COLO668 (cell line): ENCODE results near the gene NNAT.
"Not testable (repeated sequence)": the region's sequence is repeated elsewhere in the genome, so short reads cannot be mapped to it uniquely, and the experiment has no call there.

Experiments used
- DNase-seq: peaks from one replicate; lab custom pipeline; 2025; ENCODE audit not compliant: unreplicated experiment; lab: John Stamatoyannopoulos, UW

The NNAT gene, protein sequence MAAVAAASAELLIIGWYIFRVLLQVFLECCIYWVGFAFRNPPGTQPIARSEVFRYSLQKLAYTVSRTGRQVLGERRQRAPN

DNA sequence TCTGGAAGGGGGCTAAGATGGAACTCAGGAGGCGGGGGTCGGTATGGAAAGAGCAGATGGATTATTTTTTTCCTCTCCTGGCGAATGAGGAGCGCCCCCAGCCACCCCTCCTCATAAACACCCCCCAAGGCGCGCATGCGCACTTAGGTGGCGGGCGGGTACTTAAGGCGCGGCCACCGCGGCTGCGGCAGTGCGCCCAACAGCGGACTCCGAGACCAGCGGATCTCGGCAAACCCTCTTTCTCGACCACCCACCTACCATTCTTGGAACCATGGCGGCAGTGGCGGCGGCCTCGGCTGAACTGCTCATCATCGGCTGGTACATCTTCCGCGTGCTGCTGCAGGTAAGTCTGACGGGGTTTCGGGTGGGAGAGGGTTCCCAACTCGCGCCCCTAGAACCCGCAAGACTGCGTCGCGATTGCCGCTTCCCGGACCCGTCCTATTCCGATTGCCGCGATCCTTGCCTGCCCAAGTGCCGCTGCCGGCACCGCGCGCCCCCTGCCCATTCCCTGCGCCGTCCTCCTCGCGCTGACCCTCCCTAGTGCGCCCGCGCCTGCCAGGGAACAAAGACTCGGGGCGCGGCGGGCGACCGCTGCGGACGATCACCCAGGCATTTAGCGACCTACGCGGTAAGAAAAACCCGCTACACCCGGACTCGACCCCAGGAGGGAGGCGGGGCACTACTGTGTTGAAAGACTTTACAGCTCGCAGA, at the start of gene NNAT:
Gene NNAT, plus strand, starts transcription at position 190 of the 711 bp plus-strand sequence. Its CDS starts 82 bp downstream, at position 272.
- no peak for DNase-seq

DNA sequence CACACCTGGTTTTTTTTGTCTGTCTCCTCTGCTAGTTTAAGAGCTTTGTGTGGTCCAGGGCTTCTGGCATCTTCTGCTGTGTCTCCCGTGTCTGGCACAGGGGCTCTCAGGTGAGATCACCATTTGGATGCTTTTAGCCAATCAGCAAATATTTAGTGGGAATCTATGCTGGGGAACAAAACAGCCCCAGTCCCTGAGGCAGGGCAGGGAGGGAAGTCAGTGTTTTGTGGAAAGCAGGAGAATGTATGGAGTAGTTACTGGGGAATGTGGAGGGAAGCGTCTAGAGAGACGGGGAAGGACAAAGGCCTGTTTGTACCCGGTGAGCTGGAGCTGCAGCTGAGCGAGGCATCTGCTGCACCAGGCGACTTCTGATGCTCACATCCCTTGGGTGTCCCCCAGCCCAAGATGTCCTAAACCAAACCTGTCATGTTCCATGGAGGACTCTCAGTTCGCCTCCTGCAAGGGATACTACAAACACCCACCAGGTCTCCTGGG, 49.3 kb upstream of the NNAT start:
- DNase-seq, result no peak

DNA sequence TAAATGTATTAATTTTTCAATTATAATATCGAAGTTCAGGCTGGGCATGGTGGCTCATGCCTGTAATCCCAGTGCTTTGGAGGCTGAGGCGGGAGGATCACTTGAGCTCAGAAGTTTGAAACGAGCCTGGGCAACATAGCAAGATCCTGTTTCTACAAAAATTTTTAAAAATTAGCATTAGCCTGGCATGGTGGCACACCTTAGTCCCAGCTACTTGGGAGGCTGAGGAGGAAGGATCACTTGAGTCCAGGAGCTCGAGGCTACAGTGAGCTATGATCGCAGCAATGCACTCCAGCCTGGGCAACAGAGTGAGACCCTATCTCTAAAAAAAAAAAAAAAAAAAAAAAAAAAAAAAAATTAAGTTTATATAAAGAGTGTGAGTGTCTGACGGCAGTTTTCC, 48.6 kb upstream of the NNAT start:
- not testable (repeated sequence) for DNase-seq

DNA sequence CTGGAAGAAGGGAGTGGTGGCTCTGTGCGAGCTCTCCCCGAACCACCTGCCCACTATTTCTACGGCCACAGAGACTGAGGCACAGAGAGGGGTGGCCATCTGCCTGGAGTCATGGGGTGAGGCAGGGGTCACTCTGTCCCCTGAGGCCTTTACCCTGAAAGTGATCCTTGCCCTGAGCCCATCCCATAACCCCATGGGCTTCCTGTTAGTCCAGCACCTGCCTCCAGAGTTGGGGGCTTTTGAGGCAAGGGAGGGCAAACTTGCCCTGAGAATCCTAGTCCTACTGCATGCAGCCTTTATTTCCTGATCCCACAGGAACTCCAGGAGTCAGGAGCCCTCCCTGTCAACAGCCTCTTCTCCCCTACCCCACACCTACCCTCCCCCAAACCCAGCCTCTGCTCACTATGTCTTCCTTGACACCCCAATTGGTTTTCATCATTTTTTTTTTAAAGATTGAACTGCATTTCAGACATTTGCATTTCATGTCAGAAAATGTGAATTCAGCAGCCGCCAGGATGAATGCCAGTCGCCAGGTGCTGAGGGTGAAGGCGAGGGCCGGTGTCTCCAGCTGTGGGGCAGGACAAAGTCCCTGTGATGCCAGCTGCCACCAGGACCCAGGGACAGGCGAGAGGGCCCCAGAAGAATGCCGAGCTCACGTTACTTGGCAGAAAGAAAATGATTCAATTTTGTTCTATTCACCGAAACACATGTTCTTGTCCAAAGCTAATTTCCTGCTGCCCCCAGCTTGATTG, 47.6 kb upstream of the NNAT start:
- peak; percentile 74 for DNase-seq

DNA sequence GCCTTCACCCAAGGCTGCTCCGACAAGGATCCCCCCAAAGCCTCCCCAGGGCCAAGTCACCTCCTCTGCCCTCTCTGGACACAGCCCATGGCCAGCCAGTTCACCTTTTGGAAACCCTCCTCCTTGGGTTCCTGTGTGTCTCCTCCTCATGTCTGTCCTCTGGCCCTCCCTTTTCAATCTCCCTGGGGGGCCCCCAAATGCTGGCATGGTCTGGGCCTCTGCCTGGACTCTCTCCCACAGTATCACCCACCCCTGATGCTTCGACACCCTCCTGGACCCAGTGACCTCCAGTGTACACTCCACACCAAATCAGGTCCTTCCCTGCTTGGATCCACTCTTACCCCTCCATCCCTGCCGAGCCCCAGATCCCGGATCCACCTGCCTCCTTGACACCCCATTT, 46.7 kb upstream of the NNAT start:
- no peak for DNase-seq

DNA sequence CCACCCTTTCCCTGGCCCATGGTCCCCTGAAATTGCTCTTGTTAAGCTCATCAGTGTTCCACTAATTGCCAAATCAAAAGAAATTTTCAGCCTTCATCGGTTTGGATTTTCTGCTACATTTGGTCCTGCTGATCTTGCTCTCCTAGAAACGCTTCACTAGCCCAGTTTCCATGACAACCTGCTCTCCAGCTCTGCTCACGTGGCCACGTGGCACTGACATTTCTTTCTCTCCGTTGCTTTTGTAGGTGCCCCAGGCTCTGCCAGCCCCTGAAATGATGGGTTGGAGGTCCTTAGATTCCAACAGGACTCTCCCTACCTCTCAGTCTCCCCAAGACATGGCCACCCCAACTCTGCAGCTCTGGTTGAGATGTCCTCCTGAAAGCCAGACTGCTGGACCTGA, 45.8 kb upstream of the NNAT start:
- no peak for DNase-seq

DNA sequence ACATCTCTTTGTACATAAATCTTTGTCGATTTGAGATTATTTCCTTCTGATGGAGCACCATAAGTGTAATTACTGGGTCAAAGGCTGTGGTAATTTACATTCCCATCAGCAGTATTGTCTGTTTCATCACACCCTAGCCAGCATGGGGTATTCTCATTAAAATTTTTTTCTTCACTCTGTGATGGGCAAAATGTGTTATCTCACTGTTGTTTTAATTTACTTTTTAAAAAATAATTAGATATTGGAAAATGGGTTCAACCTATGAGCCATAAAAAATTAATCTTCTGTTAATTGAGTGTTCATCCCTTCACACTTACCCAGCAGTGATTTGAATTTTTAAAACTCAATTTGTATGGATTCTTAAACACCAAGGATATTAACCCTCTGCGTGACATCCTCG, 44.0 kb upstream of the NNAT start:
- DNase-seq, result no peak

DNA sequence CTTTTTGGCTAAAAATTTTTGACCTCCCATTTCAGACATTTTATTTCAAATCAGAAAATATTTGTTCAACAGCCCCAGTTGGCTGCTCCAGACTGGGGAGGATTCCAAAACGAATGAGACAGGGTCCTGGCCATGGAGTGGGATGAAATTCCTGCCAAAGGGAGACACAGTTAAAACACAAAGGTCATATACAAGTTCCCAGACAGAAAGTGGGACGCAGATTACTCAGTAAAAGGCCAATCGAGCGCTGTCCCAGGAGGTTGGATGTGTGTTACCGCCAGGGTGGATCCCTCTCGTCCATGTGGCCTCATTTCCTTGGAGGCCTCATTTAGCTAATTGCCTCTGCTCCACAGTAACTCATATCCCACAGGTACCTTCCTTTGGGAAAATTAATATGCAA, 41.8 kb upstream of the NNAT start:
- no peak for DNase-seq

DNA sequence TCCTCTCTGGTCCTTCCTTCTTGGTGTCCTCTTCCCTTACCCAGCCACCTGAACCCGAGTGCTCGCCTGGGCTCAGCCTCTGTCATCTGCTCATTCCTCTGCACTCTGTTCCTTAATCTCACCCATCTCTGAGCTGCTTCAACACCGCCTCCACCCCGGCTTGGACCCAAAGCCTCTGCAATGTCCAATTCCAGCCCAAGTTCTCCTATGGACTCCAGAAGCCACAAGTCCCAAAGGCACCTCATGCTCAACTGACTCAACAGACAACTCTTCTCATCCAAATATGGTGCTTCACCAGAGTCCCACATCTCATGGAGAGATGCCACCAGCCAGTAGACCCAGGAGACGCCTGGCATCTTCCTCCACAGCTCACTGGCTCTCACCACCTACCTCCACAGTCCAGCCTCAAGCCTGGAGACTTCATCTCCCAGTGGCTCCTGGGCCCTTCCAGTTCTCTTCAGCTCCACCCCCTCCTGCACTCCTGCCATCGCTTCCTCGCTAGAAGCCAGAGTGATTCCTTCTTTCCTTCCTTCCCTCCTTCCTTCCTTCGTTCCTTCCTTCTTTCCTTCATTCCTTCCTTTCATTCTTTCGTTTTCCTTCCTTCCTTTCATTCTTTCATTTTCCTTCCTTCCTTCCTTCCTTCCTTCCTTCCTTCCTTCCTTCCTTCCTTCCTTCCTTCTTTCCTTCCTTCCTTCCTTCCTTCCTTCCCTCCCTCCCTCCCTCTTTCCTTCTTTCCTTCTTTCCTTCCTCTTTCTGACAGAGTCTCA, 40.9 kb upstream of the NNAT start:
- DNase-seq, result no peak

DNA sequence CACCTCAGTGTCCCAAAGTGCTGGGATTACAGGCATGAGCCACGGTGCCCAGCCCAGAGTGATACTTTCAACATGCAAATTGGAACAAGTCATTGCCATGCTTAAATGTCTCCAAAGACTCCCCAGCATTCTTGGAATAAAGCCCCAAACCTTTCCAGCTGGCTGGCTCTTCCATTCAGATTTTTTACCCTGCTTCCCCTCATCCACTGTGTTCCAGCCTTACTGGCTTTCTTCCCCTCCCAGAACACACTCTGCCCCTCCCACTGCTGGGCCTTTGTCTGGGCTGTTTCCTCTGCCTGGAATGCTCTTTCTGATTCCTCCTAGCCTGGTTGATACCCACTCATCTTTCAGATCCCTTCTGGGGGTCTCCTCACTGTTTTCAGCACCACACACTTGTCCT, 40.1 kb upstream of the NNAT start:
- no peak for DNase-seq

DNA sequence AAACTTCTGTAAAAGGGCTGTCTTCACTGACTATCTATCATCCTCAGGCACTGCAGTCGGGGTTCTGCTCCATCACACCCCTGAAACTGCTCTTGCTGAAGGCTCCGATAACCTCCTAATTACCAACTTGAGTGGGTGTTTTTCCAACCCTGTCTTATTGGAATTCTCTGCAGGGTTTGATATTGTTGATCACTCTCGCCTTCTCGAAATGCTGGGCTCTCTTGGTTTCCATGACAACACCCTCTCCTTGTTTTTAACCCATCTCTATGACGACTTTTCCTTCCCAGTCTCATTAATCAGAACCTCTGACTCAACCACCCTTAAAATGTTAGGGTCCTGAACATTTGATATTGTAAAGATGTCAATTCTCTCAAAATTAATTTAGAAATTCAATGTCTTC, 39.4 kb upstream of the NNAT start:
- DNase-seq, result no peak

DNA sequence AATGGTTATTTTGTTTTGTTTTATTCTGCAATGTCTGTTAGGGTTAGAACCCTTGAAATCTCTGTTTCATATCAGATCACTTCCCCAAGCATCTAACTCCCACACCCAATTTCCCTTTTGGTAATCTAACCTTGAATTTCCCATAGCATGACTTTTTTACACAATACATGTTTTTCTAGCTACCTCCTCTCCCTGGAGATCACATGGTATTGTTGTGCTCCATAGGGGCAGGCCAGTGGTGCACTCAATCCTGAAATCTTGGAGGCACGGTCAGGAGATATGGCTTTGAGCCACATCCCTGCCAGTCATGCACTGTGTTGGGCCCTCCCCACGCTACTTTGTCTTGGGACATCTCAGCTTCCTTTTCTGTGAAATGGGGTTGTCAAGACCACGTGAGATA, 36.7 kb upstream of the NNAT start:
- DNase-seq, result no peak

DNA sequence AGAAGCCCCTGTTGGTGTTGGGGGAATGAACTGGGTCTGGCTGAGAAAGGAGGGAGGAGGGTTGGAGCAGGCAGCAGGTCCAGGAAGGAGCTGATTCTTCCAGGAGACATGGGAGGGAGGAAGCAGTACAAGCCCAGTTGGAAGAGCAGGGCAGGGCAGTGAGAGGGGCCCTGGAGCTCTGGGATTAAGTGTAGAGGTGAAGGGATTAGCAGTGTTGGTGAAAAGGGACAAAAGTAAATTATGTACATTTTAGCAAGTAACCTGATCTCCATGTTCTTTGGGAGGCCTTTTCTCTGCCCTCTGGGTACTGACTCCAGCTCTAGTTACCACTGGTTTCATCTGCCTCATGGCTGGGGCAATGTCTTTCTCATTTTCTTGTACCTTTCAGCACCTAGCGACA, 34.8 kb upstream of the NNAT start:
- DNase-seq, result not testable (repeated sequence)

DNA sequence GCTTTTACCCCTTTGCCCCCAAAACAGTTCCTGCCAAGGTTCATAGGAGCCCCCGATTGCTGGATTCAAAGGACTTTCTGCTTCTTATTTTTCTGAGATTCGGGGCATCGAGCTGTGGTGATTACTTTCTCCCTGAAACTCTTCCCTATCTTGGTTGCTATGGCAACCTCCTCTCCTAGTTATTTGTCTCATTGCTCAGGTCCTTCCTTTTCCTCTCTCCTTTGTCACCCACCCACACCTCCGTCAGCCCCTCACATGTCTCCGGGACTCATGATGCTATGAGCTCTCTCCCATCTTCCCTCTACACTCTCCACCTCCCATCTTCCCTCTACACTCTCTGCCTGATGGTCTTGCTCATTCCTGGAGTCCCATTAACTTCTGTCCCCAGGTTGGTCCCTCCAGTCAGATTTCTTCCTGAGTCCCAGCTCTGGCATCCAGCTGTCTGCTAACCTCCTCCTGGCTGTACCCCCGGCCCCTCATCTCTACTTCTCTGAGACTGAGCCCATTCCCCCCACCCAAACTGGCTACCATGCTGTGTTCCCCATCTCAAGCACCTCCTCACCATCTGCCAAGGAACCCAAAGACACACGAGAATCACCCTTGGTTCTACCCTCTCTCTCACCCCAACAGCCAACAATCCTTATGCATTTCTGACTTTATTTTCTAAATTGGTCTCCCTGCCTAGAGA, 30.2 kb upstream of the NNAT start:
- DNase-seq, result no peak

DNA sequence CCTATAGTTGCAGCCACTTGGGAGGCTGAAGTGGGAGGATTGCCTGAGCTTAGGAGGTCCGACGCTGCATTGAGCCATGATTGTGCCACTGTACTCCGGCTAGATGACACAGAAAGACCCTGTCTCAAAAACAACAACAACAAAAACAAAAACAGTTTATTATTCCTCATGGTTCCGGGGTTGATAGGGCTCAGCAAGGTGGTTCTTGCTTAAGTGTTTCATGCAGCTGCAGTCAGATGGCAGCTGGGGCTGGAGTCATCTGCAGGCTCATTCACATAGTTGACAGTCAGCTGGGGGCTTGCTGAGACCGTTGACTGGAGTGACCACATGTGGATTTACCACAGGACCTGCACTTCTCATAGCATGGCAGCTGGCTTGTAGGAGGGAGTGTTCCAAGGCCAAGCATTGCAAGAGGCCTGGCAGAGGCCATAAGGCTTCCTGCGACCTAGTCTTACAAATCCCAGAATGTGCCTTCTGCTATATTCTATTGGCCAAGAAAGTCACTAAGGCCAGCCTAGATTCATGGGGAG, 28.9 kb upstream of the NNAT start:
- DNase-seq, result no peak

DNA sequence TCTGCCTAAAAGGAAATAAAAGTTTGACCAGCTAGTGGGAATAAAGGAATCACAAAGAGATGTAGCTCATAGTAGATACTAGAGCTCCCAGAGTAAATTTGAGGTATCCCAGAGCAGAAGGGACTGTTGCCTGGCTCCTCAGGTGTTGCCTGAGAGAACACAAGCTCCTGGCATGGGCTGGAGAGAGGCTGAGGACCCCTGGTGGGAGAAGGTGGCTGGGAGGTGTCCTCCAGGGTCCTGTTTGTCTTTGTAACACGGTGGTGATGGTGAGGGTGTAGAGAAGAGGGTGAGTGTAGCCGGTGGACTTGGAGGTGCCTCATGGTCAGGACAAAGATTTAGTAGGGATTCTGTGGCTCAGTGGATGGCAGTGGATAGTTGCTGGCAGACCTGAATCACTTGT, 28.1 kb upstream of the NNAT start:
- DNase-seq, result no peak

DNA sequence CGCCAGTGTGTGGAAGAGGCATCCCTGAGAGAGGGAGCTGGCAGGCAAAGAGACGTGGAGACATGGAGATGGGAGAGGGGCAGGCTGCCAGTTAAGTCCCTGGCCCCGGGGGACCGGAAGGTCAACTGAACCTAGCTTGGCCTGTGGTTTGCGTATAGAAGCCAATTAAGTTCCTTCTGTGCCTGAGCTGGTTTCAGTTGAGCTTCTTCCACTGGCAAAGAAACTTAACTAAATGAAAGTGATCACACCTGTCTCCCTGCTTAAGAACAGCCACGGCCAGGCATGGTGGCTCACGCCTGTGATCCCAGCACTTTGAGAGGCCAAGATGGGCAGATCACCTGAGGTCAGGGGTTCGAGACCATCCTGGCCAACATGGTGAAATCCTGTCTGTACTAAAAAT, 26.7 kb upstream of the NNAT start:
- no peak for DNase-seq

DNA sequence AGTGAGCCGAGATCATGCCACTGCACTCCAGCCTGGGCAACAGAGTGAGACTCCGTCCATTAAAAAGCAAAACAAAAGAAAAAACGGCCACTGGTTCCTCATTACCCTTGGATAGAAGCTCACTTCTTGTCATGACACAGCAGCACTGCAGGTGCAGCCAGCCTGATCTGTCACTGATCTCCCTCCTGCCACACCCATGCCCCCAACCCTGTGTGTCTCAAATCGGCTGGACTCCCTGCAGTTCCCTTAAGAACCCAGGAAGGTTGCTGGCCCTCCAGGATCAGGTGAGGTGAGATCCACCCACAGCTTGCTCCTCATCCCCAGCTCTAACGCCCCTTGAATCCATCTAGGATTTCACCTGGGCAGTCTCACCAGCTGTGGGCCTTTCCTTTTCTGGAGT, 26.3 kb upstream of the NNAT start:
- DNase-seq, result no peak

DNA sequence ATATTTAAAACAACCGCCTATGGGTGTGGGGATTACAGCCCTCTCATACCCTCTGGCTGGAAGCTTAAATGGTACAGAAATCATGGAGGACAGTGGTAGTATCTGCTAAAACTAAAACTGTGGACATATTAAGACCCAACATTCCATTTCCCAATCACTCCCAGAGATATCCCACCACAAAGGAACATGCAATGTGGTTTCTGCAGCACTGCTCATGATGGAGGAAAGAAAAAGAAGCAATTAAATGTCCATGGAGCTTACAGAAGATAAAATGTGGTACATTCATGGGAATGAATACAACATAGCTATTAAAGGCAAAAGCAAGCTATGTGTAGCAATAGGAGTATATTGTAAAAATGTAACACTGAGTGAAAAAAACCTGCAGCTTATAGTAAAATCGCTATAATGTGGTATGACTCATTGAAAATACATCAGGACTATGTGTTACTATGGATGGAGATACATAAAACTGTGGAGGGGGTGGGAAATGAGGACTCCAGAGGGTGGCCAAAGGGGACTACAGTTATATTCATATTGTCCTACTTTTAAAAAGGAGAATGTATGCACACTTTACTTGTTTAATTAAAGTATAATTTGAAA, 22.9 kb upstream of the NNAT start:
- DNase-seq, result no peak

DNA sequence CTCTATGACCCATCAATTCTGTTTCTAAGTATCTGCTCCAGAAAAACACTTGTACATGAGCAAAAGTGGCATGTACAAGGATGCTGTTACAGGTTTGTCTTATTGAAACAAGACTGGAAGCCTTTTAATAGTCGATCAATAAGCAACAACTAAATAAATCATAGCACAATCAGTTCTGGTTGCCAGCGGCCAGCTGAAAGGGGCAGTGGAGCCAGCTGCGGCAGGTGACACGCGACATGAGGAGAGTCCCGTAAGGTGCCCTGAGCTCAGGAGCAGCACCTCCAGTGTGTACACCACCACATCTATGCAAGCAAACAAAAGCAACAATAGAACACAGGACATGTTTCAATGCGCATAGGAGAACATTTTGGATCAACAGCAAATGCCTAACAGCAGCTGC, 20.7 kb upstream of the NNAT start:
- DNase-seq, result peak; percentile 95
